Astrocyte (in vitro differentiated cells and primary cell): Measurements from ENCODE around the gene FGF2. TPM values are rescaled to one million over a fixed set of nuclear protein-coding genes. Genes with fewer than 3 reads are reported as not detected.
A peak's percentile ranks its signal among the peaks of the same experiment; 100 is the strongest.

Experiments
- DNase-seq: peaks from one replicate; pipeline ENCODE4 v3.0.0-alpha.2; 2010; ENCODE audit warnings: low read depth
- FAIRE-seq: peaks from 2 replicates; lab custom pipeline; 2011; peaks lifted over from hg19 to GRCh38; lab: Jason Lieb, UNC
- H2AFZ ChIP-seq: 2 replicates; pipeline ENCODE4 v1.6.0; 2012; ENCODE audit warnings: low read depth, low read length, inconsistent platforms
- H3K27ac ChIP-seq: 2 replicates; pipeline ENCODE4 v1.5.1; 2011; ENCODE audit warnings: low read depth, low read length, inconsistent platforms
- H3K27me3 ChIP-seq: 2 replicates; pipeline ENCODE4 v1.6.0; 2011; ENCODE audit warnings: low read length, inconsistent platforms; ENCODE audit not compliant: insufficient read depth
- H3K36me3 ChIP-seq: 2 replicates; pipeline ENCODE4 v1.5.1; 2011; ENCODE audit warnings: low read length, inconsistent platforms; ENCODE audit not compliant: insufficient read depth
- H3K4me1 ChIP-seq: 2 replicates; pipeline ENCODE4 v1.5.1; 2011; ENCODE audit warnings: low read length, inconsistent platforms; ENCODE audit not compliant: insufficient read depth
- H3K4me2 ChIP-seq: 2 replicates; pipeline ENCODE4 v1.6.0; 2012; ENCODE audit warnings: low read length, inconsistent platforms
- H3K4me3 ChIP-seq: 2 replicates; pipeline ENCODE4 v1.5.1; 2011; ENCODE audit warnings: low read depth, mild to moderate bottlenecking, low read length, inconsistent platforms; ENCODE audit not compliant: insufficient read depth
- H3K79me2 ChIP-seq: 2 replicates; pipeline ENCODE4 v1.6.0; 2012; ENCODE audit warnings: mild to moderate bottlenecking, low read length, inconsistent platforms; ENCODE audit not compliant: insufficient read depth
- H3K9ac ChIP-seq: 2 replicates; pipeline ENCODE4 v1.6.0; 2012; ENCODE audit warnings: mild to moderate bottlenecking, low read length, inconsistent platforms
- H3K9me3 ChIP-seq: 2 replicates; pipeline ENCODE4 v1.5.1; 2012; ENCODE audit warnings: low read depth, mild to moderate bottlenecking, low read length, inconsistent platforms; ENCODE audit not compliant: insufficient read depth
- H4K20me1 ChIP-seq: 2 replicates; pipeline ENCODE4 v1.6.0; 2012; ENCODE audit warnings: low read length, inconsistent platforms; ENCODE audit not compliant: insufficient read depth
- H3K27ac Mint-ChIP-seq: one replicate; pipeline ENCODE4 v1.8.0; 2021; ENCODE audit warnings: mild to moderate bottlenecking, mixed read lengths; ENCODE audit not compliant: unreplicated experiment
- H3K27me3 Mint-ChIP-seq: one replicate; pipeline ENCODE4 v1.8.0; 2021; ENCODE audit warnings: low read depth, mixed read lengths; ENCODE audit not compliant: unreplicated experiment
- H3K36me3 Mint-ChIP-seq: one replicate; pipeline ENCODE4 v1.8.0; 2021; ENCODE audit warnings: low read depth, mixed read lengths; ENCODE audit not compliant: unreplicated experiment
- H3K4me1 Mint-ChIP-seq: one replicate; pipeline ENCODE4 v1.8.0; 2021; ENCODE audit warnings: low read depth, mixed read lengths; ENCODE audit not compliant: unreplicated experiment
- H3K4me3 Mint-ChIP-seq: one replicate; pipeline ENCODE4 v1.8.0; 2021; ENCODE audit warnings: mild to moderate bottlenecking, moderate library complexity, mixed read lengths; ENCODE audit not compliant: unreplicated experiment
- H3K9me3 Mint-ChIP-seq: one replicate; pipeline ENCODE4 v1.8.0; 2021; ENCODE audit warnings: mild to moderate bottlenecking, mixed read lengths; ENCODE audit not compliant: unreplicated experiment
- CTCF ChIP-seq: IDR thresholded peaks from 2 replicates; pipeline ENCODE4 v1.5.1; 2011; ENCODE audit warnings: low read depth, mild to moderate bottlenecking, inconsistent platforms, low read length, moderate library complexity; ENCODE audit not compliant: insufficient read depth
- EZH2 ChIP-seq: IDR thresholded peaks from 2 replicates; pipeline ENCODE4 v1.6.1; 2012; ENCODE audit warnings: mild to moderate bottlenecking, low read length, inconsistent platforms; ENCODE audit not compliant: insufficient read depth
- total RNA-seq: library from RNA; stranded (reverse); gene quantifications from 2 replicates; pipeline ENCODE4 v1.2.1, GENCODE V29; 2021

FGF2 gene
- total RNA-seq, 1 donor from 2014 or later: 38.4 TPM

- peak overlapping the region; percentile 17 for H3K4me2 ChIP-seq
- peaks cover 40% of the 10 kb centered on the region for H3K4me1 ChIP-seq
- H3K79me2 ChIP-seq: peaks cover 5% of the 10 kb centered on the region
- Mint-ChIP-seq H3K4me3 (no peak overlapping the region), H3K4me1 (peaks cover 24% of the 10 kb centered on the region), H3K27me3 (no peaks in the 10 kb centered on the region), H3K9me3 (no peaks in the 10 kb centered on the region), H3K27ac (no peak overlapping the region), H3K36me3 (peaks cover 5% of the 10 kb centered on the region)
- no peak overlapping the region for H3K27ac ChIP-seq
- no peak for FAIRE-seq
- H3K9ac ChIP-seq: no peak overlapping the region
- no peaks in the 10 kb centered on the region for H4K20me1 ChIP-seq
- TF ChIP-seq EZH2 (no peak), CTCF (no peak)
- H3K27me3 ChIP-seq: no peaks in the 10 kb centered on the region
- no peak overlapping the region for H3K4me3 ChIP-seq
- H2AFZ ChIP-seq: no peak overlapping the region
- peaks cover 16% of the 10 kb centered on the region for H3K36me3 ChIP-seq
- DNase-seq: no peak
- no peaks in the 10 kb centered on the region for H3K9me3 ChIP-seq
Observed at GRCh38 chr4:122894827-122895226, 68.2 kb downstream of the FGF2 start.

- Mint-ChIP-seq H3K36me3 (peaks cover 5% of the 10 kb centered on the region), H3K4me3 (no peak overlapping the region), H3K4me1 (peaks cover 27% of the 10 kb centered on the region), H3K9me3 (no peaks in the 10 kb centered on the region), H3K27me3 (no peaks in the 10 kb centered on the region), H3K27ac (no peak overlapping the region)
- Histone ChIP-seq H4K20me1 (no peaks in the 10 kb centered on the region), H3K9me3 (no peaks in the 10 kb centered on the region), H3K4me2 (peak overlapping the region; percentile 11), H3K36me3 (peaks cover 16% of the 10 kb centered on the region), H2AFZ (no peak overlapping the region), H3K27ac (peak overlapping the region; percentile 28), H3K27me3 (no peaks in the 10 kb centered on the region), H3K79me2 (peaks cover 5% of the 10 kb centered on the region), H3K9ac (no peak overlapping the region), H3K4me3 (no peak overlapping the region), H3K4me1 (peaks cover 35% of the 10 kb centered on the region)
- TF ChIP-seq CTCF: no peak
- no peak for TF ChIP-seq EZH2
- FAIRE-seq (no peak), DNase-seq (no peak)
Observed at GRCh38 chr4:122895336-122895995, 68.8 kb downstream of the FGF2 start.

- H3K4me1 ChIP-seq: peaks cover 34% of the 10 kb centered on the region
- H3K36me3 Mint-ChIP-seq: peaks cover 5% of the 10 kb centered on the region
- no peaks in the 10 kb centered on the region for H3K9me3 ChIP-seq
- peak overlapping the region; percentile 28 for H3K27ac ChIP-seq
- H3K27ac Mint-ChIP-seq: no peak overlapping the region
- H3K4me2 ChIP-seq: peak overlapping the region; percentile 11
- no peak overlapping the region for H3K4me3 ChIP-seq
- H3K79me2 ChIP-seq: peaks cover 5% of the 10 kb centered on the region
- FAIRE-seq (no peak), DNase-seq (no peak)
- peaks cover 28% of the 10 kb centered on the region for H3K4me1 Mint-ChIP-seq
- no peak overlapping the region for H2AFZ ChIP-seq
- no peak overlapping the region for H3K9ac ChIP-seq
- H3K9me3 Mint-ChIP-seq: no peaks in the 10 kb centered on the region
- TF ChIP-seq EZH2: no peak
- TF ChIP-seq CTCF: no peak
- peaks cover 16% of the 10 kb centered on the region for H3K36me3 ChIP-seq
- H3K27me3 Mint-ChIP-seq: no peaks in the 10 kb centered on the region
- H4K20me1 ChIP-seq: no peaks in the 10 kb centered on the region
- no peak overlapping the region for H3K4me3 Mint-ChIP-seq
- no peaks in the 10 kb centered on the region for H3K27me3 ChIP-seq
Observed at GRCh38 chr4:122896270-122896669, 69.6 kb downstream of the FGF2 start.
